Measurements from ENCODE around the gene ADAMTS12. TPM values are rescaled to one million over a fixed set of nuclear protein-coding genes. Genes with fewer than 3 reads are reported as not detected.
"Not testable (repeated sequence)": the region's sequence is repeated elsewhere in the genome, so short reads cannot be mapped to it uniquely, and the experiment has no call there.

Gene ADAMTS12
- total RNA-seq, 1 donor, result 6.9 TPM

DNA sequence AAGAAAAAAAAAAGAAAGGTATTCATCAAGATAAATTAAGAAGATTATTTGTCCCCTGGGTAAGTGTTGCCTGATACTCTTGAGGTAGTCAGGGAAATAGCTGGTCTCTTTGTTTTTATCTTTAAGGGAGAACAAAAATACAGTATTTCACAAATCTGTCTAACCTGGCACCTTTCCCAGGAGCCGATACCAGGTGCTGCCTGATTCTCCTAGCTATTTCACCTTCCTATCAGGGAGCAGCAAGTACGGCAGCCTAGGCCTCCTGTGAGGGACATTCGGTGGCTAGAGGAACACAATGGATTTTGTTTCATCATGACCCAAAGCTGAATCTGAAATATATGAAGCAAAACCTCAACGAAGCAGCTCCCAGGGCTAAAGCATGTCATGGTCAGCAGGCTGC lies 365.0 kb downstream of the ADAMTS12 start:
- no peaks in the 10 kb centered on the region for H3K4me1 ChIP-seq (ENCODE audit: insufficient read depth, low read length)
- H4K20me1 ChIP-seq (ENCODE audit: insufficient read depth, low read length), result no peaks in the 10 kb centered on the region
- no peak for DNase-seq (ENCODE audit: insufficient read length, low spot score, missing footprints)
- H2AFZ ChIP-seq (ENCODE audit: low read length), result no peak overlapping the region
- no peak overlapping the region for H3K4me2 ChIP-seq (ENCODE audit: insufficient read depth, low read length)
- no peaks in the 10 kb centered on the region for H3K9me3 ChIP-seq (ENCODE audit: low read depth, low read length)
- H3K36me3 ChIP-seq (ENCODE audit: insufficient read depth, low read length), result peaks cover 3% of the 10 kb centered on the region
- TF ChIP-seq, protein P1, sequence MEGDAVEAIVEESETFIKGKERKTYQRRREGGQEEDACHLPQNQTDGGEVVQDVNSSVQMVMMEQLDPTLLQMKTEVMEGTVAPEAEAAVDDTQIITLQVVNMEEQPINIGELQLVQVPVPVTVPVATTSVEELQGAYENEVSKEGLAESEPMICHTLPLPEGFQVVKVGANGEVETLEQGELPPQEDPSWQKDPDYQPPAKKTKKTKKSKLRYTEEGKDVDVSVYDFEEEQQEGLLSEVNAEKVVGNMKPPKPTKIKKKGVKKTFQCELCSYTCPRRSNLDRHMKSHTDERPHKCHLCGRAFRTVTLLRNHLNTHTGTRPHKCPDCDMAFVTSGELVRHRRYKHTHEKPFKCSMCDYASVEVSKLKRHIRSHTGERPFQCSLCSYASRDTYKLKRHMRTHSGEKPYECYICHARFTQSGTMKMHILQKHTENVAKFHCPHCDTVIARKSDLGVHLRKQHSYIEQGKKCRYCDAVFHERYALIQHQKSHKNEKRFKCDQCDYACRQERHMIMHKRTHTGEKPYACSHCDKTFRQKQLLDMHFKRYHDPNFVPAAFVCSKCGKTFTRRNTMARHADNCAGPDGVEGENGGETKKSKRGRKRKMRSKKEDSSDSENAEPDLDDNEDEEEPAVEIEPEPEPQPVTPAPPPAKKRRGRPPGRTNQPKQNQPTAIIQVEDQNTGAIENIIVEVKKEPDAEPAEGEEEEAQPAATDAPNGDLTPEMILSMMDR (IDR thresholded peaks at IDR 0.05; ENCODE audit: extremely low read depth, low read depth, low read length), result no peak
- H3K79me2 ChIP-seq (ENCODE audit: insufficient read depth, low read length), result no peaks in the 10 kb centered on the region
- no peaks in the 10 kb centered on the region for H3K27me3 ChIP-seq (ENCODE audit: insufficient read depth, low read length)
- H3K27ac ChIP-seq (ENCODE audit: low read depth, low read length), result no peak overlapping the region
- no peak overlapping the region for H3K4me3 ChIP-seq (ENCODE audit: insufficient read depth, low read length)

GRCh38 chr5:33524476-33524875 lies 367.3 kb downstream of the ADAMTS12 start:
- H3K4me3 ChIP-seq (ENCODE audit: insufficient read depth, low read length), result no peak overlapping the region
- no peak overlapping the region for H2AFZ ChIP-seq (ENCODE audit: low read length)
- H3K27ac ChIP-seq (ENCODE audit: low read depth, low read length), result no peak overlapping the region
- TF ChIP-seq, protein P1 (IDR thresholded peaks at IDR 0.05; ENCODE audit: extremely low read depth, low read depth, low read length), result no peak
- no peak overlapping the region for H3K4me2 ChIP-seq (ENCODE audit: insufficient read depth, low read length)
- no peaks in the 10 kb centered on the region for H3K27me3 ChIP-seq (ENCODE audit: insufficient read depth, low read length)
- no peaks in the 10 kb centered on the region for H3K79me2 ChIP-seq (ENCODE audit: insufficient read depth, low read length)
- DNase-seq (ENCODE audit: insufficient read length, low spot score, missing footprints), result no peak
- no peaks in the 10 kb centered on the region for H4K20me1 ChIP-seq (ENCODE audit: insufficient read depth, low read length)
- H3K4me1 ChIP-seq (ENCODE audit: insufficient read depth, low read length), result no peaks in the 10 kb centered on the region
- H3K36me3 ChIP-seq (ENCODE audit: insufficient read depth, low read length), result peaks cover 3% of the 10 kb centered on the region
- H3K9me3 ChIP-seq (ENCODE audit: low read depth, low read length), result no peaks in the 10 kb centered on the region

GRCh38 chr5:33523208-33523771 lies 368.5 kb downstream of the ADAMTS12 start:
- Histone ChIP-seq H3K4me3 (ENCODE audit: insufficient read depth, low read length) (no peak overlapping the region), H3K36me3 (ENCODE audit: insufficient read depth, low read length) (peaks cover 3% of the 10 kb centered on the region), H3K4me1 (ENCODE audit: insufficient read depth, low read length) (no peaks in the 10 kb centered on the region), H3K27ac (ENCODE audit: low read depth, low read length) (no peak overlapping the region), H3K27me3 (ENCODE audit: insufficient read depth, low read length) (no peaks in the 10 kb centered on the region), H4K20me1 (ENCODE audit: insufficient read depth, low read length) (no peaks in the 10 kb centered on the region), H2AFZ (ENCODE audit: low read length) (no peak overlapping the region), H3K79me2 (ENCODE audit: insufficient read depth, low read length) (no peaks in the 10 kb centered on the region), H3K9me3 (ENCODE audit: low read depth, low read length) (no peaks in the 10 kb centered on the region), H3K4me2 (ENCODE audit: insufficient read depth, low read length) (no peak overlapping the region)
- TF ChIP-seq, protein P1 (IDR thresholded peaks at IDR 0.05; ENCODE audit: extremely low read depth, low read depth, low read length), result no peak
- DNase-seq (ENCODE audit: insufficient read length, low spot score, missing footprints), result no peak

- Histone ChIP-seq H3K9me3 (ENCODE audit: low read depth, low read length) (no peaks in the 10 kb centered on the region), H3K4me2 (ENCODE audit: insufficient read depth, low read length) (no peak overlapping the region), H3K4me3 (ENCODE audit: insufficient read depth, low read length) (no peak overlapping the region), H3K79me2 (ENCODE audit: insufficient read depth, low read length) (no peaks in the 10 kb centered on the region), H3K27ac (ENCODE audit: low read depth, low read length) (no peak overlapping the region), H3K4me1 (ENCODE audit: insufficient read depth, low read length) (peaks cover 10% of the 10 kb centered on the region), H2AFZ (ENCODE audit: low read length) (no peak overlapping the region), H4K20me1 (ENCODE audit: insufficient read depth, low read length) (no peaks in the 10 kb centered on the region), H3K36me3 (ENCODE audit: insufficient read depth, low read length) (no peaks in the 10 kb centered on the region), H3K27me3 (ENCODE audit: insufficient read depth, low read length) (peaks cover 2% of the 10 kb centered on the region)
- TF ChIP-seq, protein P1 (IDR thresholded peaks at IDR 0.05; ENCODE audit: extremely low read depth, low read depth, low read length), result no peak
- DNase-seq (ENCODE audit: insufficient read length, low spot score, missing footprints), result no peak
These were observed 375.4 kb downstream of the ADAMTS12 start for GRCh38 chr5:33516421-33516820.

GRCh38 chr5:33515366-33515765 lies 376.4 kb downstream of the ADAMTS12 start:
- not testable (repeated sequence) for H3K9me3 ChIP-seq (ENCODE audit: low read depth, low read length); H4K20me1 ChIP-seq (ENCODE audit: insufficient read depth, low read length); H3K79me2 ChIP-seq (ENCODE audit: insufficient read depth, low read length); H2AFZ ChIP-seq (ENCODE audit: low read length); H3K4me1 ChIP-seq (ENCODE audit: insufficient read depth, low read length); H3K4me2 ChIP-seq (ENCODE audit: insufficient read depth, low read length); H3K36me3 ChIP-seq (ENCODE audit: insufficient read depth, low read length); DNase-seq (ENCODE audit: insufficient read length, low spot score, missing footprints); H3K27me3 ChIP-seq (ENCODE audit: insufficient read depth, low read length); H3K27ac ChIP-seq (ENCODE audit: low read depth, low read length); H3K4me3 ChIP-seq (ENCODE audit: insufficient read depth, low read length)
